PC-9 (cell line): Measurements from ENCODE around the gene WDR5B. TPM values are rescaled to one million over a fixed set of nuclear protein-coding genes. Genes with fewer than 3 reads are reported as not detected.

Source experiments
- BruUV-seq: library from RNA; stranded (reverse); fragments of 400-500 nt; replicated peaks from 2 replicates; lab custom pipeline; 2021; lab: Mats Ljungman, UMichigan
- CTCF ChIA-PET: fragments of 300-600 bp; sonication (Branson Sonifier 250); formaldehyde crosslinking; loops from one replicate; lab custom pipeline; 2022; ENCODE audit warnings: antibody characterized with exemption; lab: Charles Lee
- POLR2A ChIA-PET: fragments of 300-600 bp; sonication (Branson Sonifier 250); formaldehyde crosslinking; loops from one replicate; lab custom pipeline; 2022; ENCODE audit warnings: antibody characterized with exemption; ENCODE audit not compliant: unreplicated experiment; lab: Charles Lee
- DNase-seq, 2 experiments: peaks; one replicate each; pipeline versions ENCODE4 v3.0.0 to v3.0.0-alpha.2; 2015 to 2022; ENCODE audit warnings: mixed read lengths in 1 of 2
- H2AFZ ChIP-seq: fragments of 200-600 bp; sonication (generic); 2 replicates; pipeline ENCODE4 v1.8.1; 2017; ENCODE audit warnings: antibody characterized with exemption
- H3F3A ChIP-seq: fragments of 200-600 bp; sonication (generic); 2 replicates; pipeline ENCODE4 v1.8.1; 2017; ENCODE audit warnings: antibody characterized with exemption, mild to moderate bottlenecking, low read depth; ENCODE audit not compliant: insufficient read depth
- H3K27ac ChIP-seq: fragments of 200-600 bp; sonication (generic); 2 replicates; pipeline ENCODE4 v1.6.1; 2016; ENCODE audit warnings: mixed run types
- H3K27me3 ChIP-seq: fragments of 200-600 bp; sonication (generic); 2 replicates; pipeline ENCODE4 v1.6.1; 2016; ENCODE audit warnings: low read depth, mixed run types; ENCODE audit not compliant: insufficient read depth
- H3K36me3 ChIP-seq: fragments of 200-600 bp; sonication (generic); 2 replicates; pipeline ENCODE4 v1.6.1; 2016; ENCODE audit warnings: low read depth, mixed run types
- H3K4me1 ChIP-seq: fragments of 200-600 bp; sonication (generic); replicated peaks from 2 replicates; pipeline ENCODE4 v1.6.1; 2016; ENCODE audit warnings: mixed run types; ENCODE audit not compliant: insufficient read depth
- H3K4me2 ChIP-seq: fragments of 200-600 bp; sonication (generic); 2 replicates; pipeline ENCODE4 v1.6.1; 2017; ENCODE audit warnings: mixed run types
- H3K4me3 ChIP-seq: fragments of 200-600 bp; sonication (generic); 2 replicates; pipeline ENCODE4 v1.6.1; 2016; ENCODE audit warnings: mixed run types
- H3K79me2 ChIP-seq: fragments of 200-600 bp; sonication (generic); 2 replicates; pipeline ENCODE4 v1.6.1; 2017; ENCODE audit warnings: low read depth, mixed run types
- H3K9me2 ChIP-seq: fragments of 200-600 bp; sonication (generic); 2 replicates; pipeline ENCODE4 v1.8.1; 2017; ENCODE audit warnings: mild to moderate bottlenecking; ENCODE audit not compliant: insufficient read depth
- H3K9me3 ChIP-seq: fragments of 200-600 bp; sonication (generic); 2 replicates; pipeline ENCODE4 v1.8.1; 2016; ENCODE audit warnings: low read depth; ENCODE audit not compliant: insufficient read depth
- H4K20me1 ChIP-seq: fragments of 200-600 bp; sonication (generic); 2 replicates; pipeline ENCODE4 v1.8.1; 2017; ENCODE audit not compliant: insufficient read depth
- EZH2 ChIP-seq: fragments of 200-600 bp; sonication (generic); IDR thresholded peaks from 2 replicates; pipeline ENCODE4 v1.8.0; 2017; ENCODE audit warnings: antibody characterized with exemption, low read depth
- intact Hi-C: fragments of 100-400 bp; cut with micrococcal nuclease; formaldehyde crosslinking; loops from one replicate; pipeline ENCODE4 v1.10.0; 2022; ENCODE audit not compliant: unreplicated experiment
- total RNA-seq: library from RNA; stranded (reverse); gene quantifications from 2 replicates; pipeline ENCODE4 v1.2.3, GENCODE V29; 2021
- TF ChIP-seq, protein P1 (sequence below): fragments of 200-600 bp; sonication (generic); conservative IDR thresholded peaks from 2 replicates; pipeline ENCODE4 v1.6.1; 2017; ENCODE audit warnings: mixed run types, antibody characterized with exemption, mild to moderate bottlenecking, moderate library complexity

Gene WDR5B
- total RNA-seq, 1 experiment from 2014 or later: 5.8 TPM

DNA sequence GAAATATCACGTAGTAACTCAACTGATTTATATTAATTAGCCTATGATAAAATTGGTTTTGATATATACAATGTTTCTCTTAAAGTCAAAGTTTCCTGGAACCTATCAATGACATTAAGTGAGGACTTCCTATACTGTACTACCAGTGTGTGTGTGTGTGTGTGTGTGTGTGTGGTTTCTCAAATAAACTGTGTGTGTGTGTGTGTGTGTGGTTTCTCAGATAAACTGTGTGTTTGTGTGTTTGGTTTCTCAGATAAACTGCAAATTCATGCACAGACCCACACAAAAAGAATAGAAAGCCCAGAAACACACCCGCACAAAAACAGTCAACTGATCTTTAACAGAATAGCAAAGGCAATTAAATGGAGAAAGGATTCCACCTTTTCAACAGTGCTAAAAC is 14.5 kb upstream of the WDR5B start:
- no peak for DNase-seq
- Histone ChIP-seq H3K79me2 (no peaks in the 10 kb centered on the region), H3K36me3 (peaks cover 41% of the 10 kb centered on the region), H3K9me2 (no peaks in the 10 kb centered on the region), H3K4me3 (no peak overlapping the region), H3K27ac (no peak overlapping the region), H2AFZ (no peak overlapping the region), H3F3A (peaks cover 44% of the 10 kb centered on the region), H3K4me1 (0 out of 2 replicates have a peak, but pooled peaks cover 12% of the 10 kb centered on the region), H3K4me2 (no peak overlapping the region), H3K9me3 (no peaks in the 10 kb centered on the region), H3K27me3 (no peaks in the 10 kb centered on the region), H4K20me1 (no peaks in the 10 kb centered on the region)
- TF ChIP-seq EZH2: no peak
- TF ChIP-seq, protein P1, sequence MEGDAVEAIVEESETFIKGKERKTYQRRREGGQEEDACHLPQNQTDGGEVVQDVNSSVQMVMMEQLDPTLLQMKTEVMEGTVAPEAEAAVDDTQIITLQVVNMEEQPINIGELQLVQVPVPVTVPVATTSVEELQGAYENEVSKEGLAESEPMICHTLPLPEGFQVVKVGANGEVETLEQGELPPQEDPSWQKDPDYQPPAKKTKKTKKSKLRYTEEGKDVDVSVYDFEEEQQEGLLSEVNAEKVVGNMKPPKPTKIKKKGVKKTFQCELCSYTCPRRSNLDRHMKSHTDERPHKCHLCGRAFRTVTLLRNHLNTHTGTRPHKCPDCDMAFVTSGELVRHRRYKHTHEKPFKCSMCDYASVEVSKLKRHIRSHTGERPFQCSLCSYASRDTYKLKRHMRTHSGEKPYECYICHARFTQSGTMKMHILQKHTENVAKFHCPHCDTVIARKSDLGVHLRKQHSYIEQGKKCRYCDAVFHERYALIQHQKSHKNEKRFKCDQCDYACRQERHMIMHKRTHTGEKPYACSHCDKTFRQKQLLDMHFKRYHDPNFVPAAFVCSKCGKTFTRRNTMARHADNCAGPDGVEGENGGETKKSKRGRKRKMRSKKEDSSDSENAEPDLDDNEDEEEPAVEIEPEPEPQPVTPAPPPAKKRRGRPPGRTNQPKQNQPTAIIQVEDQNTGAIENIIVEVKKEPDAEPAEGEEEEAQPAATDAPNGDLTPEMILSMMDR: no peak
- no TSS peak for BruUV-seq
- CTCF ChIA-PET: no interaction called here
- intact Hi-C loops: no loop called here
- POLR2A ChIA-PET: no interaction called here

DNA sequence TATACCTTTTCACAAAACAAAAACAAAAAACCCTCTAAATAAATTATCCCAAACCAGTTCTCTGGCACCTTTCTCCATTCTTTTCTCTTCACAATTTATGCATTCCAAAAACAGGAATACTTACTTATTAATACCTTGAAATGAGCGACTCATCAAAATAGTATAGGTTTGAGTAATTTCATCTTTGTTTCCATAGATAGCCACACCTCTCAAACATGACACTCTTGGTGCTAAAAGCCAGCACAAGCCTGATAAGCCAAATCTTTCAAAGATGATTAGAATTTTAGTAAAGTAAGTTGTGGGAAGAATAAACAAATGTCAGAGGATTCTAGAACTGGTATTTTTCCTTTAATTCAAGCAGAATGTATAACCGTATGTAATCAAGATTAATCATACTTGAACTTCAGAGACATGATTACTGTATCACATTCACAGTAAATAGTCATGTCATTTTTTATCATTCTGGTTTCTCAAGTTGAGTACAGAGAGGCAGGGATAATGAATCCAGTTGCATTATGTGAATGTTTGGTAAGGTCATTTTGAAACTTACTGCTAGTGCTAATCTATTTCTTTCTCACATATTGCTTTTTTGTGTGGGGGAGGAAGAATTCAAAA is 12.1 kb upstream of the WDR5B start:
- Histone ChIP-seq H3K4me1 (0 out of 2 replicates have a peak, but pooled peaks cover 12% of the 10 kb centered on the region), H3K27me3 (no peaks in the 10 kb centered on the region), H3K4me2 (no peak overlapping the region), H3K36me3 (peaks cover 43% of the 10 kb centered on the region), H3K79me2 (no peaks in the 10 kb centered on the region), H2AFZ (no peak overlapping the region), H3K4me3 (no peak overlapping the region), H4K20me1 (no peaks in the 10 kb centered on the region), H3K9me2 (no peaks in the 10 kb centered on the region), H3K9me3 (no peaks in the 10 kb centered on the region), H3K27ac (peak overlapping the region; percentile 42), H3F3A (peaks cover 46% of the 10 kb centered on the region)
- POLR2A ChIA-PET: no interaction called here
- intact Hi-C loops: no loop called here
- DNase-seq: peak in 1 of 2 experiments; percentile 55
- no peak for TF ChIP-seq EZH2
- TF ChIP-seq, protein P1: no peak
- BruUV-seq: no TSS peak
- CTCF ChIA-PET: no interaction called here

GRCh38 chr3:122421836-122422235 is 6.0 kb upstream of the WDR5B start:
- CTCF ChIA-PET: no interaction called here
- H3K4me2 ChIP-seq: no peak overlapping the region
- BruUV-seq: no TSS peak

More at GRCh38 chr3:122421836-122422235, 6.0 kb upstream of the WDR5B start:
- Histone ChIP-seq H3F3A (peaks cover 38% of the 10 kb centered on the region; the same call in 1 of the 2 replicates), H4K20me1 (no peaks in the 10 kb centered on the region), H3K27me3 (no peaks in the 10 kb centered on the region), H3K36me3 (peaks cover 33% of the 10 kb centered on the region), H3K9me2 (no peaks in the 10 kb centered on the region), H3K4me3 (no peak overlapping the region), H3K9me3 (no peaks in the 10 kb centered on the region), H2AFZ (no peak overlapping the region), H3K27ac (no peak overlapping the region), H3K79me2 (peaks cover 12% of the 10 kb centered on the region), H3K4me1 (peaks cover 7% of the 10 kb centered on the region; the same call in 1 of the 2 replicates)
- POLR2A ChIA-PET: no interaction called here
- intact Hi-C loops: no loop called here
- no peak for DNase-seq
- TF ChIP-seq, protein P1: no peak
- no peak for TF ChIP-seq EZH2
